GM10847 (cell line): Measurements from ENCODE around the gene ZBTB16.

Experiments
- POLR2A ChIP-seq: IDR thresholded peaks from 2 replicates; pipeline ENCODE4 v1.6.1; 2011; ENCODE audit not compliant: insufficient read length; ENCODE audit errors: extremely low read depth

Gene ZBTB16

GRCh38 chr11:114083391-114084252 is 24.1 kb downstream of the ZBTB16 start:
- no peak for TF ChIP-seq POLR2A

GRCh38 chr11:114084414-114084813 is 24.9 kb downstream of the ZBTB16 start:
- TF ChIP-seq POLR2A, result no peak

- TF ChIP-seq POLR2A, result no peak
Measured at GRCh38 chr11:114085965-114086793, 26.7 kb downstream of the ZBTB16 start.

GRCh38 chr11:114087025-114087424 is 27.5 kb downstream of the ZBTB16 start:
- TF ChIP-seq POLR2A, result no peak

GRCh38 chr11:114088216-114088615 is 28.7 kb downstream of the ZBTB16 start:
- TF ChIP-seq POLR2A, result no peak

GRCh38 chr11:114088836-114089235 is 29.3 kb downstream of the ZBTB16 start:
- no peak for TF ChIP-seq POLR2A

GRCh38 chr11:114089748-114090147 is 30.2 kb downstream of the ZBTB16 start:
- TF ChIP-seq POLR2A, result no peak

GRCh38 chr11:114090225-114090910 is 30.9 kb downstream of the ZBTB16 start:
- TF ChIP-seq POLR2A, result no peak

- TF ChIP-seq POLR2A, result no peak
Measured at GRCh38 chr11:114090976-114091375, 31.5 kb downstream of the ZBTB16 start.

GRCh38 chr11:114091516-114092397 is 32.2 kb downstream of the ZBTB16 start:
- no peak for TF ChIP-seq POLR2A

GRCh38 chr11:114092478-114092877 is 33.0 kb downstream of the ZBTB16 start:
- no peak for TF ChIP-seq POLR2A

GRCh38 chr11:114092953-114093352 is 33.4 kb downstream of the ZBTB16 start:
- no peak for TF ChIP-seq POLR2A

- TF ChIP-seq POLR2A, result no peak
Measured at GRCh38 chr11:114094516-114094915, 35.0 kb downstream of the ZBTB16 start.

- TF ChIP-seq POLR2A, result no peak
Measured at GRCh38 chr11:114095899-114096298, 36.4 kb downstream of the ZBTB16 start.
